ENCODE data around the gene SPHKAP.

Gene SPHKAP

GRCh38 chr2:228104215-228104614 is 77.3 kb downstream of the SPHKAP start:
- TF ChIP-seq TCF12 (IDR thresholded peaks at IDR 0.05; ENCODE audit: low read depth) = no peak
- no peak for TF ChIP-seq TEAD4 (IDR thresholded peaks at IDR 0.05)
- no peak for TF ChIP-seq REST (IDR thresholded peaks at IDR 0.05; ENCODE audit: low read depth)
- TF ChIP-seq NFIC (IDR thresholded peaks at IDR 0.05) = no peak
- TF ChIP-seq EGR1 (IDR thresholded peaks at IDR 0.05) = no peak

GRCh38 chr2:228103379-228103778 is 78.1 kb downstream of the SPHKAP start:
- TF ChIP-seq TEAD4 (IDR thresholded peaks at IDR 0.05) (no peak), USF1 (IDR thresholded peaks at IDR 0.05) (no peak), TAF1 (IDR thresholded peaks at IDR 0.05; ENCODE audit: low read depth) (no peak), TCF12 (IDR thresholded peaks at IDR 0.05; ENCODE audit: low read depth) (no peak), RAD21 (IDR thresholded peaks at IDR 0.05; ENCODE audit: low read depth) (no peak), EGR1 (IDR thresholded peaks at IDR 0.05) (no peak)
- TF ChIP-seq, protein P1, sequence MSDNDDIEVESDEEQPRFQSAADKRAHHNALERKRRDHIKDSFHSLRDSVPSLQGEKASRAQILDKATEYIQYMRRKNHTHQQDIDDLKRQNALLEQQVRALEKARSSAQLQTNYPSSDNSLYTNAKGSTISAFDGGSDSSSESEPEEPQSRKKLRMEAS (IDR thresholded peaks at IDR 0.05) = no peak

GRCh38 chr2:228102949-228103348 is 78.5 kb downstream of the SPHKAP start:
- TF ChIP-seq USF1 (IDR thresholded peaks at IDR 0.05) (no peak), YY1 (IDR thresholded peaks at IDR 0.05; ENCODE audit: low read depth) (no peak), TAF1 (IDR thresholded peaks at IDR 0.05; ENCODE audit: low read depth) (no peak), EGR1 (IDR thresholded peaks at IDR 0.05) (no peak), CREB1 (IDR thresholded peaks at IDR 0.05; ENCODE audit: low read depth) (no peak), REST (IDR thresholded peaks at IDR 0.05; ENCODE audit: low read depth) (no peak), EP300 (IDR thresholded peaks at IDR 0.05; ENCODE audit: borderline replicate concordance) (no peak), RAD21 (IDR thresholded peaks at IDR 0.05; ENCODE audit: low read depth) (no peak), NFIC (IDR thresholded peaks at IDR 0.05) (no peak), ZBTB7A (IDR thresholded peaks at IDR 0.05; ENCODE audit: low read depth) (no peak)
- TF ChIP-seq, protein P1 (IDR thresholded peaks at IDR 0.05) = no peak

DNA sequence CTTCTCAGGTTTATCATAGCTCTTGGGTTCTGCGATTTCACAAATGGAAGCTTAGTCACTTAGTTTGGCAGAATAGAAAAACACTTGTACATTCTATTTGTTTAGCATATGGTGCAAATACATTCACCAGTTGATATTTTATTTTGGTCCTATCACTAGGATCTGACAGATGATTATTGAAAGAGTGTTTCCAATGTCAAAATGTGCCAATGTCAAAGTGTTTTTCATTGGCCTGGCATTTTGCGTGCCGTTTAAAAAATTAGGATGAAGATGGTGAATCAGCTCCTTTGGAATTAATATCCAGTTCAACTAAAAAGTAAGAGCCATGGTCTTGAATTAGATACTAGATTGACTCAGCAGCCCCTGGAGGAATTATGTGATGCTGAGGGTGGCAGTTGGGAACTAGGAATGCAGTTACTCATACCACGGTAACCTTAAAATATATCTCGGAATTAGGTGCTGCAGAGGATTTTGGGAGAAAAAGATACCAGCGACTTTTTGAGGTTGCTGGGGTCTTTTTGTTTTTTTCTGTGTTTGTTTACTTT is 87.0 kb downstream of the SPHKAP start:
- no peak for TF ChIP-seq YY1 (IDR thresholded peaks at IDR 0.05; ENCODE audit: low read depth)
- TF ChIP-seq, protein P1 (IDR thresholded peaks at IDR 0.05) = no peak
- no peak for TF ChIP-seq TEAD4 (IDR thresholded peaks at IDR 0.05)
- no peak for TF ChIP-seq TAF1 (IDR thresholded peaks at IDR 0.05; ENCODE audit: low read depth)
- TF ChIP-seq USF1 (IDR thresholded peaks at IDR 0.05) = no peak
- no peak for TF ChIP-seq REST (IDR thresholded peaks at IDR 0.05; ENCODE audit: low read depth)
- no peak for TF ChIP-seq EGR1 (IDR thresholded peaks at IDR 0.05)
- no peak for TF ChIP-seq TCF12 (IDR thresholded peaks at IDR 0.05; ENCODE audit: low read depth)
- no peak for TF ChIP-seq FOXM1 (IDR thresholded peaks at IDR 0.05; ENCODE audit: borderline replicate concordance, low read depth)
- no peak for TF ChIP-seq RAD21 (IDR thresholded peaks at IDR 0.05; ENCODE audit: low read depth)
- TF ChIP-seq CEBPB (IDR thresholded peaks at IDR 0.05) = no peak
- no peak for TF ChIP-seq ZBTB7A (IDR thresholded peaks at IDR 0.05; ENCODE audit: low read depth)
- TF ChIP-seq EP300 (IDR thresholded peaks at IDR 0.05; ENCODE audit: borderline replicate concordance) = no peak
- TF ChIP-seq CREB1 (IDR thresholded peaks at IDR 0.05; ENCODE audit: low read depth) = no peak
